K562 (cell line): ENCODE data around the gene SLC2A13. TPM values are rescaled to one million over a fixed set of nuclear protein-coding genes. Genes with fewer than 3 reads are reported as not detected.

Experiments
- ATAC-seq: fragments of 200-7000 bp; cut with Tn5 transposase; 3 replicates; pipeline ENCODE4 v1.9.1; 2020; ENCODE audit warnings: moderate library complexity
- BruUV-seq: library from RNA; stranded (reverse); fragments of 400-500 nt; replicated peaks from 2 replicates; lab custom pipeline; 2021; lab: Mats Ljungman, UMichigan
- CTCF ChIA-PET: fragments of 300-600 bp; formaldehyde crosslinking; extraction: SDS; loops from one replicate; lab custom pipeline; 2021; ENCODE audit warnings: low intra/inter-chr PET ratio; lab: Yijun Ruan, JAX
- POLR2A ChIA-PET: fragments of 300-600, 350-650 bp; sonication (Branson Sonifier 250); formaldehyde crosslinking; extraction: SDS; loops from one replicate; lab custom pipeline; 2021; ENCODE audit warnings: antibody characterized with exemption, inconsistent platforms; lab: Yijun Ruan, JAX
- DNase-seq, 4 experiments: peaks; one replicate each; pipeline versions ENCODE4 v3.0.0 to v3.0.0-alpha.2; 2011 to 2018; ENCODE audit warnings: low spot score in 3 of 4, mixed read lengths in 3 of 4; ENCODE audit errors: extremely low read depth in 1 of 4
- FAIRE-seq: peaks from 2 replicates; lab custom pipeline; 2011; peaks lifted over from hg19 to GRCh38; lab: Jason Lieb, UNC
- H2AFZ ChIP-seq: 2 replicates; pipeline ENCODE4 v1.6.0; 2011; ENCODE audit warnings: low read depth, low read length, control low read depth, inconsistent platforms
- H3K27ac ChIP-seq: fragments of 200-600 bp; 3 replicates; pipeline ENCODE4 v1.8.0; 2011; ENCODE audit warnings: low read depth, mild to moderate bottlenecking, control low read depth, inconsistent platforms, low read length, moderate library complexity, mixed read lengths; ENCODE audit errors: extremely low read depth
- H3K27me3 ChIP-seq, 2 experiments: fragments of 300-600 bp in 1 of 2; 2 replicates in 1 of 2; 3 replicates in 1 of 2; pipeline versions ENCODE4 v1.6.0 to v1.8.0; 2011; ENCODE audit warnings: inconsistent platforms in 2 of 2, low read length in 2 of 2, mild to moderate bottlenecking in 1 of 2, mixed read lengths in 1 of 2, moderate library complexity in 1 of 2; ENCODE audit not compliant: control insufficient read depth in 2 of 2, insufficient read depth in 2 of 2
- H3K36me3 ChIP-seq: fragments of 300-600 bp; 3 replicates; pipeline ENCODE4 v1.8.0; 2011; ENCODE audit warnings: mild to moderate bottlenecking, low read length, inconsistent platforms; ENCODE audit not compliant: control insufficient read depth, insufficient read depth
- H3K4me1 ChIP-seq, 2 experiments: fragments of 200-600 bp in 1 of 2; replicated peaks in 1 of 2; 2 replicates in 1 of 2; 3 replicates in 1 of 2; pipeline versions ENCODE4 v1.5.1 to v1.8.0; 2011; ENCODE audit warnings: inconsistent platforms in 2 of 2, low read length in 2 of 2, mild to moderate bottlenecking in 1 of 2, mixed read lengths in 1 of 2, moderate library complexity in 1 of 2; ENCODE audit not compliant: control insufficient read depth in 2 of 2, insufficient read depth in 2 of 2
- H3K4me2 ChIP-seq: 2 replicates; pipeline ENCODE4 v1.6.1; 2011; ENCODE audit warnings: low read length, control low read depth, inconsistent platforms, mixed read lengths; ENCODE audit not compliant: insufficient read depth
- H3K4me3 ChIP-seq: fragments of 200-600 bp; sonication (generic), shearing (Covaris generic); 2 replicates; pipeline ENCODE4 v1.5.1; 2016; ENCODE audit warnings: control low read depth, inconsistent platforms
- H3K79me2 ChIP-seq: fragments of 200-600 bp; 3 replicates; pipeline ENCODE4 v1.8.0; 2011; ENCODE audit warnings: low read length, inconsistent platforms; ENCODE audit not compliant: control insufficient read depth, insufficient read depth
- H3K9ac ChIP-seq, 2 experiments: 2 replicates each; pipeline versions ENCODE4 v1.6.0 to v1.6.1; 2011; ENCODE audit warnings: low read depth in 2 of 2, low read length in 2 of 2, control low read depth in 1 of 2, inconsistent platforms in 1 of 2, mild to moderate bottlenecking in 1 of 2, mixed read lengths in 1 of 2; ENCODE audit not compliant: insufficient read depth in 1 of 2
- H3K9me1 ChIP-seq: one replicate; pipeline ENCODE4 v1.6.0; 2011; ENCODE audit warnings: inconsistent platforms, mild to moderate bottlenecking, low read length, moderate library complexity; ENCODE audit not compliant: control insufficient read depth, insufficient read depth
- H3K9me3 ChIP-seq: replicated peaks from 2 replicates; pipeline ENCODE4 v1.5.1; 2011; ENCODE audit warnings: low read depth, low read length, inconsistent platforms; ENCODE audit not compliant: control insufficient read depth, insufficient read depth
- H4K20me1 ChIP-seq: replicated peaks from 2 replicates; pipeline ENCODE4 v1.6.1; 2011; ENCODE audit warnings: low read length, inconsistent platforms, mixed read lengths; ENCODE audit not compliant: control insufficient read depth, insufficient read depth
- CHD2 ChIP-seq: IDR thresholded peaks from 2 replicates; pipeline ENCODE4 v1.6.1; 2011; ENCODE audit warnings: low read depth, low read length
- DACH1 ChIP-seq: fragments of 450-650 bp; IDR thresholded peaks from 2 replicates; pipeline ENCODE4 v1.6.1; 2018; ENCODE audit not compliant: partially characterized antibody
- HIVEP1 ChIP-seq: fragments of 250-450 bp; sonication (Bioruptor Pico); IDR thresholded peaks from 2 replicates; pipeline ENCODE4 v1.4.0; 2020; ENCODE audit warnings: mild to moderate bottlenecking
- SLC30A9 ChIP-seq: fragments of 250-450 bp; sonication (Bioruptor Pico); IDR thresholded peaks from 2 replicates; pipeline ENCODE4 v1.8.0; 2022; ENCODE audit warnings: mild to moderate bottlenecking, moderate library complexity
- SRSF7 ChIP-seq: fragments of 200-400 bp; formaldehyde crosslinking; optimal IDR thresholded peaks from 2 replicates; pipeline ENCODE3; 2017; ENCODE audit warnings: mild to moderate bottlenecking, low read depth, low read length
- THRAP3 ChIP-seq: fragments of 450-650 bp; IDR thresholded peaks from 2 replicates; pipeline ENCODE4 v1.6.1; 2016; ENCODE audit warnings: mild to moderate bottlenecking, inconsistent platforms, borderline replicate concordance
- ZNF133 ChIP-seq: fragments of 250-450 bp; sonication (Bioruptor Pico); IDR thresholded peaks from 2 replicates; pipeline ENCODE4 v1.4.0; 2020; ENCODE audit warnings: mild to moderate bottlenecking
- ZNF79 ChIP-seq: fragments of 250-450 bp; sonication (Bioruptor Pico); IDR thresholded peaks from 2 replicates; pipeline ENCODE4 v1.4.0; 2020; ENCODE audit warnings: low read depth, mild to moderate bottlenecking, moderate library complexity
- WGBS: fragments of 100-300 bp; shearing (Covaris generic); methylation state at CpG from one replicate; pipeline ENCODE4 v1.1.6; 2016; ENCODE audit warnings: low coverage, mixed read lengths; ENCODE audit not compliant: insufficient coverage; ENCODE audit errors: missing lambda C conversion rate; 5-methylcytosine and 5-hydroxymethylcytosine counted together
- in situ Hi-C: fragments of 300-500 bp; cut with MboI; formaldehyde crosslinking; loops from 4 replicates; pipeline ENCODE4 v1.15.0; 2018; ENCODE audit warnings: inconsistent platforms, mixed read lengths
- intact Hi-C: fragments of 100-400 bp; cut with micrococcal nuclease; formaldehyde crosslinking; loops from 2 replicates; pipeline ENCODE4 v1.14.2; 2022
- polyA plus RNA-seq, 8 experiments: library from polyadenylated mRNA; depleted of rRNA in 4 of 8; stranded (reverse) in 5 of 8; unstranded in 3 of 8; fragments of >200 nt; fragmentation: Nextera tagmentation in 2 of 8; fragmentation: Illumina TruSeq in 1 of 8; extraction: Ambion mirVana in 2 of 8; extraction: Trizol in 1 of 8; gene quantifications; 2 replicates each; pipeline versions ENCODE4 v1.2.1 to v1.2.3, GENCODE V29; 2011 to 2014; ENCODE audit warnings: inconsistent platforms in 1 of 8, missing spikeins in 1 of 8
- total RNA-seq, 7 experiments: library from RNA; depleted of rRNA in 6 of 7; stranded (reverse); fragments of >200 nt in 6 of 7; fragmentation: Illumina TruSeq in 2 of 7; extraction: Trizol in 2 of 7; gene quantifications; 2 replicates each; pipeline versions ENCODE4 v1.2.1 to v1.2.3, GENCODE V29; 2011 to 2021; ENCODE audit warnings: low replicate concordance in 1 of 7
- TF ChIP-seq, protein P1 (sequence below): sonication (generic); formaldehyde crosslinking; IDR thresholded peaks from 2 replicates; pipeline ENCODE4 v1.8.0; 2022; ENCODE audit warnings: mild to moderate bottlenecking, missing genetic modification reagents
- TF ChIP-seq, protein P2 (sequence below): fragments of 250-450 bp; sonication (Bioruptor Pico); IDR thresholded peaks from 2 replicates; pipeline ENCODE4 v1.4.0; 2020
- TF ChIP-seq, protein P3 (sequence below): fragments of 250-450 bp; sonication (Bioruptor Pico); IDR thresholded peaks from 2 replicates; pipeline ENCODE4 v1.4.0; 2020; ENCODE audit warnings: mild to moderate bottlenecking, moderate library complexity
- TF ChIP-seq, protein P4 (sequence below): fragments of 250-450 bp; sonication (Bioruptor Pico); IDR thresholded peaks from 2 replicates; pipeline ENCODE4 v1.4.0; 2020

SLC2A13 gene
- total and polyA plus RNA-seq, 9 of the 15 experiments (the other 6 are each of a cell fraction or from before 2014, with no cell fraction given) = 1.7 to 12.4 (median 9.0) TPM

DNA sequence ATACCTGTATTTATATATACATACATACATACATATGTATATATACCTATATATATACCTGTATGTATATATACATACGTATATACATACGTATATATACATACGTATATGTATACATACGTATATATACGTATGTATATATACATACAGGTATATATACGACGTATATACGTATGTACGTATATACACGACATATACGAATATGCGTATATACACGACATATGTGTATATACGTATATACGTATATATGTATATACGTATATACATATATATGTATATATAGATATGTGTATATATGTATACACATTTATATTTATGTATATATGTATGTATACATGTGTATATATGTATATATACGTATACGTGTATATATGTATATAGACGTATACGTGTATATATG lies 393.5 kb downstream of the SLC2A13 start:
- H3K27ac ChIP-seq = no peak overlapping the region
- H3K4me2 ChIP-seq = no peak overlapping the region
- H3K9me3 ChIP-seq = peaks cover 3% of the 10 kb centered on the region; the same call in 1 of the 2 replicates
- no peaks in the 10 kb centered on the region for H3K9me1 ChIP-seq
- H3K36me3 ChIP-seq = no peaks in the 10 kb centered on the region
- no peak for ATAC-seq
- no peaks in the 10 kb centered on the region for H4K20me1 ChIP-seq
- in situ Hi-C loops = no loop called here
- no peaks in the 10 kb centered on the region for H3K4me1 ChIP-seq
- no peak for DNase-seq
- H3K79me2 ChIP-seq = no peaks in the 10 kb centered on the region
- BruUV-seq = no TSS peak
- H3K9ac ChIP-seq = no peak overlapping the region
- no peak for FAIRE-seq
- CTCF ChIA-PET = no interaction called here
- intact Hi-C loops = no loop called here
- no peaks in the 10 kb centered on the region for H3K27me3 ChIP-seq
- H3K4me3 ChIP-seq = no peak overlapping the region
- POLR2A ChIA-PET = no interaction called here
- no peak overlapping the region for H2AFZ ChIP-seq
- 92% methylated on average over 20 of the region's 20 CpGs for WGBS
- TF ChIP-seq ZNF133 (CRISPR knock-in tag) (0 out of 2 replicates have a peak, but pooled peaks have one; percentile 47), SRSF7 (no peak), DACH1 (no peak), SLC30A9 (CRISPR knock-in tag) (peak; percentile 98), CHD2 (no peak), HIVEP1 (CRISPR knock-in tag) (peak; percentile 85; the same call in 1 of the 2 replicates), ZNF79 (CRISPR knock-in tag) (peak; percentile 87), THRAP3 (no peak)
- TF ChIP-seq, protein P1, sequence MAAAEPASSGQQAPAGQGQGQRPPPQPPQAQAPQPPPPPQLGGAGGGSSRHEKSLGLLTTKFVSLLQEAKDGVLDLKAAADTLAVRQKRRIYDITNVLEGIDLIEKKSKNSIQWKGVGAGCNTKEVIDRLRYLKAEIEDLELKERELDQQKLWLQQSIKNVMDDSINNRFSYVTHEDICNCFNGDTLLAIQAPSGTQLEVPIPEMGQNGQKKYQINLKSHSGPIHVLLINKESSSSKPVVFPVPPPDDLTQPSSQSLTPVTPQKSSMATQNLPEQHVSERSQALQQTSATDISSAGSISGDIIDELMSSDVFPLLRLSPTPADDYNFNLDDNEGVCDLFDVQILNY (CRISPR knock-in tag) = no peak
- TF ChIP-seq, protein P2, sequence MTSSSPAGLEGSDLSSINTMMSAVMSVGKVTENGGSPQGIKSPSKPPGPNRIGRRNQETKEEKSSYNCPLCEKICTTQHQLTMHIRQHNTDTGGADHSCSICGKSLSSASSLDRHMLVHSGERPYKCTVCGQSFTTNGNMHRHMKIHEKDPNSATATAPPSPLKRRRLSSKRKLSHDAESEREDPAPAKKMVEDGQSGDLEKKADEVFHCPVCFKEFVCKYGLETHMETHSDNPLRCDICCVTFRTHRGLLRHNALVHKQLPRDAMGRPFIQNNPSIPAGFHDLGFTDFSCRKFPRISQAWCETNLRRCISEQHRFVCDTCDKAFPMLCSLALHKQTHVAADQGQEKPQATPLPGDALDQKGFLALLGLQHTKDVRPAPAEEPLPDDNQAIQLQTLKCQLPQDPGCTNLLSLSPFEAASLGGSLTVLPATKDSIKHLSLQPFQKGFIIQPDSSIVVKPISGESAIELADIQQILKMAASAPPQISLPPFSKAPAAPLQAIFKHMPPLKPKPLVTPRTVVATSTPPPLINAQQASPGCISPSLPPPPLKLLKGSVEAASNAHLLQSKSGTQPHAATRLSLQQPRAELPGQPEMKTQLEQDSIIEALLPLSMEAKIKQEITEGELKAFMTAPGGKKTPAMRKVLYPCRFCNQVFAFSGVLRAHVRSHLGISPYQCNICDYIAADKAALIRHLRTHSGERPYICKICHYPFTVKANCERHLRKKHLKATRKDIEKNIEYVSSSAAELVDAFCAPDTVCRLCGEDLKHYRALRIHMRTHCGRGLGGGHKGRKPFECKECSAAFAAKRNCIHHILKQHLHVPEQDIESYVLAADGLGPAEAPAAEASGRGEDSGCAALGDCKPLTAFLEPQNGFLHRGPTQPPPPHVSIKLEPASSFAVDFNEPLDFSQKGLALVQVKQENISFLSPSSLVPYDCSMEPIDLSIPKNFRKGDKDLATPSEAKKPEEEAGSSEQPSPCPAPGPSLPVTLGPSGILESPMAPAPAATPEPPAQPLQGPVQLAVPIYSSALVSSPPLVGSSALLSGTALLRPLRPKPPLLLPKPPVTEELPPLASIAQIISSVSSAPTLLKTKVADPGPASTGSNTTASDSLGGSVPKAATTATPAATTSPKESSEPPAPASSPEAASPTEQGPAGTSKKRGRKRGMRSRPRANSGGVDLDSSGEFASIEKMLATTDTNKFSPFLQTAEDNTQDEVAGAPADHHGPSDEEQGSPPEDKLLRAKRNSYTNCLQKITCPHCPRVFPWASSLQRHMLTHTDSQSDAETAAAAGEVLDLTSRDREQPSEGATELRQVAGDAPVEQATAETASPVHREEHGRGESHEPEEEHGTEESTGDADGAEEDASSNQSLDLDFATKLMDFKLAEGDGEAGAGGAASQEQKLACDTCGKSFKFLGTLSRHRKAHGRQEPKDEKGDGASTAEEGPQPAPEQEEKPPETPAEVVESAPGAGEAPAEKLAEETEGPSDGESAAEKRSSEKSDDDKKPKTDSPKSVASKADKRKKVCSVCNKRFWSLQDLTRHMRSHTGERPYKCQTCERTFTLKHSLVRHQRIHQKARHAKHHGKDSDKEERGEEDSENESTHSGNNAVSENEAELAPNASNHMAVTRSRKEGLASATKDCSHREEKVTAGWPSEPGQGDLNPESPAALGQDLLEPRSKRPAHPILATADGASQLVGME (CRISPR knock-in tag) = 0 out of 2 replicates have a peak, but pooled peaks have one; percentile 46
- TF ChIP-seq, protein P3, sequence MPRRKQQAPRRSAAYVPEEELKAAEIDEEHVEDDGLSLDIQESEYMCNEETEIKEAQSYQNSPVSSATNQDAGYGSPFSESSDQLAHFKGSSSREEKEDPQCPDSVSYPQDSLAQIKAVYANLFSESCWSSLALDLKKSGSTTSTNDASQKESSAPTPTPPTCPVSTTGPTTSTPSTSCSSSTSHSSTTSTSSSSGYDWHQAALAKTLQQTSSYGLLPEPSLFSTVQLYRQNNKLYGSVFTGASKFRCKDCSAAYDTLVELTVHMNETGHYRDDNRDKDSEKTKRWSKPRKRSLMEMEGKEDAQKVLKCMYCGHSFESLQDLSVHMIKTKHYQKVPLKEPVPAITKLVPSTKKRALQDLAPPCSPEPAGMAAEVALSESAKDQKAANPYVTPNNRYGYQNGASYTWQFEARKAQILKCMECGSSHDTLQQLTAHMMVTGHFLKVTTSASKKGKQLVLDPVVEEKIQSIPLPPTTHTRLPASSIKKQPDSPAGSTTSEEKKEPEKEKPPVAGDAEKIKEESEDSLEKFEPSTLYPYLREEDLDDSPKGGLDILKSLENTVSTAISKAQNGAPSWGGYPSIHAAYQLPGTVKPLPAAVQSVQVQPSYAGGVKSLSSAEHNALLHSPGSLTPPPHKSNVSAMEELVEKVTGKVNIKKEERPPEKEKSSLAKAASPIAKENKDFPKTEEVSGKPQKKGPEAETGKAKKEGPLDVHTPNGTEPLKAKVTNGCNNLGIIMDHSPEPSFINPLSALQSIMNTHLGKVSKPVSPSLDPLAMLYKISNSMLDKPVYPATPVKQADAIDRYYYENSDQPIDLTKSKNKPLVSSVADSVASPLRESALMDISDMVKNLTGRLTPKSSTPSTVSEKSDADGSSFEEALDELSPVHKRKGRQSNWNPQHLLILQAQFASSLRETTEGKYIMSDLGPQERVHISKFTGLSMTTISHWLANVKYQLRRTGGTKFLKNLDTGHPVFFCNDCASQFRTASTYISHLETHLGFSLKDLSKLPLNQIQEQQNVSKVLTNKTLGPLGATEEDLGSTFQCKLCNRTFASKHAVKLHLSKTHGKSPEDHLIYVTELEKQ = peak; percentile 89
- TF ChIP-seq, protein P4, sequence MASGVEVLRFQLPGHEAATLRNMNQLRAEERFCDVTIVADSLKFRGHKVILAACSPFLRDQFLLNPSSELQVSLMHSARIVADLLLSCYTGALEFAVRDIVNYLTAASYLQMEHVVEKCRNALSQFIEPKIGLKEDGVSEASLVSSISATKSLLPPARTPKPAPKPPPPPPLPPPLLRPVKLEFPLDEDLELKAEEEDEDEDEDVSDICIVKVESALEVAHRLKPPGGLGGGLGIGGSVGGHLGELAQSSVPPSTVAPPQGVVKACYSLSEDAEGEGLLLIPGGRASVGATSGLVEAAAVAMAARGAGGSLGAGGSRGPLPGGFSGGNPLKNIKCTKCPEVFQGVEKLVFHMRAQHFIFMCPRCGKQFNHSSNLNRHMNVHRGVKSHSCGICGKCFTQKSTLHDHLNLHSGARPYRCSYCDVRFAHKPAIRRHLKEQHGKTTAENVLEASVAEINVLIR = no peak
